ENCODE results near the gene CTIF.

The CTIF gene

GRCh38 chr18:48751727-48752468, 213.1 kb downstream of the CTIF start:
- DNase-seq (ENCODE audit: insufficient read length, low spot score) (no peak), FAIRE-seq (no peak)
- no peak for TF ChIP-seq CTCF (IDR thresholded peaks at IDR 0.05; ENCODE audit: insufficient read depth, missing control alignments)

GRCh38 chr18:48752478-48752877, 213.6 kb downstream of the CTIF start:
- FAIRE-seq = no peak
- no peak for TF ChIP-seq CTCF (IDR thresholded peaks at IDR 0.05; ENCODE audit: insufficient read depth, missing control alignments)
- no peak for DNase-seq (ENCODE audit: insufficient read length, low spot score)

- FAIRE-seq (no peak), DNase-seq (ENCODE audit: insufficient read length, low spot score) (no peak)
- no peak for TF ChIP-seq CTCF (IDR thresholded peaks at IDR 0.05; ENCODE audit: insufficient read depth, missing control alignments)
These were observed 214.1 kb downstream of the CTIF start for GRCh38 chr18:48752928-48753327.

GRCh38 chr18:48753691-48754090, 214.9 kb downstream of the CTIF start:
- DNase-seq (ENCODE audit: insufficient read length, low spot score) = no peak
- TF ChIP-seq CTCF (IDR thresholded peaks at IDR 0.05; ENCODE audit: insufficient read depth, missing control alignments) = no peak

GRCh38 chr18:48754559-48754958, 215.7 kb downstream of the CTIF start:
- DNase-seq (ENCODE audit: insufficient read length, low spot score) (no peak), FAIRE-seq (no peak)
- TF ChIP-seq CTCF (IDR thresholded peaks at IDR 0.05; ENCODE audit: insufficient read depth, missing control alignments) = no peak

More at GRCh38 chr18:48753691-48754090, 214.9 kb downstream of the CTIF start:
- FAIRE-seq = no peak

GRCh38 chr18:48754993-48755473, 216.2 kb downstream of the CTIF start:
- no peak for FAIRE-seq
- DNase-seq (ENCODE audit: insufficient read length, low spot score) = no peak
- TF ChIP-seq CTCF (IDR thresholded peaks at IDR 0.05; ENCODE audit: insufficient read depth, missing control alignments) = no peak

GRCh38 chr18:48756511-48757226, 217.8 kb downstream of the CTIF start:
- FAIRE-seq (peak; percentile 16), DNase-seq (ENCODE audit: insufficient read length, low spot score) (no peak)
- TF ChIP-seq CTCF (IDR thresholded peaks at IDR 0.05; ENCODE audit: insufficient read depth, missing control alignments) = no peak
